Spleen (tissue), 11 donors: ENCODE results near the gene THSD4. TPM values are rescaled to one million over a fixed set of nuclear protein-coding genes. Genes with fewer than 3 reads are reported as not detected.

Experiments
- DNase-seq: peaks from one replicate; pipeline ENCODE4 v3.0.0-alpha.2; 2020
- H3K27ac ChIP-seq, 8 donors: fragments of 200-600 bp; sonication (generic) in 7 of 8; 1 replicate in 4 of 8; 2 replicates in 4 of 8; pipeline versions ENCODE4 v1.5.0 to v1.8.0; 2016 to 2021; ENCODE audit warnings: inconsistent platforms in 4 of 8, mild to moderate bottlenecking in 4 of 8, moderate library complexity in 1 of 8
- H3K27me3 ChIP-seq, 7 donors: fragments of 200-600 bp; sonication (generic) in 6 of 7; replicated peaks in 1 of 7; 1 replicate in 4 of 7; 2 replicates in 3 of 7; pipeline versions ENCODE4 v1.5.0 to v1.8.0; 2016 to 2021; ENCODE audit warnings: inconsistent platforms in 3 of 7, mild to moderate bottlenecking in 1 of 7
- H3K36me3 ChIP-seq, 6 donors: fragments of 200-600 bp; sonication (generic) in 5 of 6; 1 replicate in 4 of 6; 2 replicates in 2 of 6; pipeline versions ENCODE4 v1.5.0 to v1.8.0; 2016 to 2021; ENCODE audit warnings: inconsistent platforms in 2 of 6
- H3K4me1 ChIP-seq, 6 donors: fragments of 200-600 bp; sonication (generic) in 5 of 6; 1 replicate in 3 of 6; 2 replicates in 3 of 6; pipeline versions ENCODE4 v1.5.0 to v1.8.0; 2016 to 2021; ENCODE audit warnings: inconsistent platforms in 3 of 6
- H3K4me3 ChIP-seq, 8 donors: fragments of 200-600 bp; sonication (generic) in 7 of 8; 1 replicate in 4 of 8; 2 replicates in 4 of 8; pipeline versions ENCODE4 v1.5.0 to v1.8.0; 2016 to 2021; ENCODE audit warnings: inconsistent platforms in 4 of 8, mild to moderate bottlenecking in 4 of 8, moderate library complexity in 2 of 8
- H3K9me3 ChIP-seq, 8 donors: fragments of 200-600 bp; sonication (generic) in 7 of 8; 1 replicate in 4 of 8; 2 replicates in 4 of 8; pipeline versions ENCODE4 v1.5.0 to v1.8.0; 2016 to 2021; ENCODE audit warnings: inconsistent platforms in 4 of 8
- POLR2A ChIP-seq, 3 donors: fragments of 450-650 bp; IDR thresholded peaks; one replicate each; pipeline ENCODE4 v1.5.1; 2017; ENCODE audit warnings: antibody characterized with exemption in 3 of 3, mild to moderate bottlenecking in 1 of 3
- POLR2AphosphoS5 ChIP-seq, 3 donors: sonication (generic); formaldehyde crosslinking; IDR thresholded peaks; one replicate each; pipeline ENCODE4 v1.5.1; 2017; ENCODE audit warnings: antibody characterized with exemption in 3 of 3
- WGBS, 5 donors: extraction: QIAGEN DNeasy Blood & Tissue Kit in 3 of 5; methylation state at CpG; one replicate each; pipeline versions ENCODE4 v1.1.5 to v1.1.7; 2013 to 2018; 5-methylcytosine and 5-hydroxymethylcytosine counted together
- intact Hi-C: fragments of 100-400 bp; cut with DNase I; formaldehyde crosslinking; loops from one replicate; pipeline ENCODE4 v1.15.0; 2023; ENCODE audit warnings: low total_unique reads
- polyA plus RNA-seq, 3 donors: library from polyadenylated mRNA; stranded (reverse); fragments of 200-250 nt; gene quantifications; one replicate each; pipeline ENCODE4 v1.2.1, GENCODE V29; 2013
- total RNA-seq, 7 donors: library from RNA; depleted of rRNA in 3 of 7; stranded (reverse); fragments of >200 nt in 3 of 7; fragmentation: NEBNext Ultra II Directional in 4 of 7; extraction: Animal tissue kit (Norgen Biotek cat#: 25700) in 4 of 7; gene quantifications; one replicate each; pipeline versions ENCODE4 v1.1.0 to v1.2.1, GENCODE V29; 2016 to 2021
- TF ChIP-seq, protein P1 (sequence below), 11 experiments: fragments of 200-600 bp in 7 of 11; fragments of 450-650 bp in 4 of 11; sonication (generic) in 4 of 11; IDR thresholded peaks in 8 of 11; conservative IDR thresholded peaks in 3 of 11; 1 replicate in 7 of 11; 2 replicates in 4 of 11; pipeline versions ENCODE4 v1.4.0 to v1.8.0; 2016 to 2021; ENCODE audit warnings: antibody characterized with exemption in 11 of 11, inconsistent platforms in 4 of 11, mild to moderate bottlenecking in 1 of 11
- donor health status: healthy with polysubstance abuse.
- donor health status: DM: no; HTN: no; CAD: no; lungs with moderate emphysema.
- donor health status: DM: no; HTN: no; CAD: no.
- donor health status: Bipolar disorder and iron deficiency.
- donor health status: healthy.
- donor health status: DM: no; HTN: no; CAD: no.
- donor health status: DM: yes; HTN: yes; CAD: no.

THSD4 gene
- total and polyA plus RNA-seq, 10 donors, result 0.29 to 11.3 (median 3.4) TPM

DNA sequence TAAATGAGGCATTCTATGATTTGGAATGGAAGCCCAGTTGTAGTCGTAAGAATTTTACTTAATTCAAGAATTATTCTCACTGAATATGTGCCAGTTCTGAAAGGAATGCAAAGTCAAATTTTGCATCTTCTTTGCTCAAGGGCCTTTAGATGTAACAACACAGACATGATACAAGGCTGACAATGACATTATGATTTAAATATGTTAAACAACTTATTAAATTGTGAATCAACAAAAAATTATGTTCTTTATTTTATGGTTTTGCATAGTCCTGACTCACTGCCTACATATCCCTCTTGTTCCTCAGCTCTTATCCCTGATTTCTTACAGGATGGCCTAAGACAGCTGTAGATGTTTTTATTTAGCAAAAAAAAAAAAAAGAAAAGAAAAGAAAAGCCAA is 524.2 kb downstream of the THSD4 start:
- 87 to 95% (median 93%) methylated on average over 1 of the region's 1 CpG for WGBS, 5 donors
- Histone ChIP-seq H3K4me1 (no peaks in the 10 kb centered on the region), H3K4me3 (no peak overlapping the region), H3K27me3 (peaks cover 0 to 6% (median 0%) of the 10 kb centered on the region in 7 donors), H3K36me3 (no peaks in the 10 kb centered on the region), H3K9me3 (peaks cover 0 to under 1% (median 0%) of the 10 kb centered on the region in 8 donors), H3K27ac (no peak overlapping the region)
- intact Hi-C loops, result no loop called here
- TF ChIP-seq, protein P1, sequence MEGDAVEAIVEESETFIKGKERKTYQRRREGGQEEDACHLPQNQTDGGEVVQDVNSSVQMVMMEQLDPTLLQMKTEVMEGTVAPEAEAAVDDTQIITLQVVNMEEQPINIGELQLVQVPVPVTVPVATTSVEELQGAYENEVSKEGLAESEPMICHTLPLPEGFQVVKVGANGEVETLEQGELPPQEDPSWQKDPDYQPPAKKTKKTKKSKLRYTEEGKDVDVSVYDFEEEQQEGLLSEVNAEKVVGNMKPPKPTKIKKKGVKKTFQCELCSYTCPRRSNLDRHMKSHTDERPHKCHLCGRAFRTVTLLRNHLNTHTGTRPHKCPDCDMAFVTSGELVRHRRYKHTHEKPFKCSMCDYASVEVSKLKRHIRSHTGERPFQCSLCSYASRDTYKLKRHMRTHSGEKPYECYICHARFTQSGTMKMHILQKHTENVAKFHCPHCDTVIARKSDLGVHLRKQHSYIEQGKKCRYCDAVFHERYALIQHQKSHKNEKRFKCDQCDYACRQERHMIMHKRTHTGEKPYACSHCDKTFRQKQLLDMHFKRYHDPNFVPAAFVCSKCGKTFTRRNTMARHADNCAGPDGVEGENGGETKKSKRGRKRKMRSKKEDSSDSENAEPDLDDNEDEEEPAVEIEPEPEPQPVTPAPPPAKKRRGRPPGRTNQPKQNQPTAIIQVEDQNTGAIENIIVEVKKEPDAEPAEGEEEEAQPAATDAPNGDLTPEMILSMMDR (IDR thresholded peaks at IDR 0.05 in 8 of 11, conservative IDR thresholded peaks at IDR 0.05 in 3 of 11), result no peak
- TF ChIP-seq POLR2AphosphoS5 (IDR thresholded peaks at IDR 0.05) (no peak), POLR2A (IDR thresholded peaks at IDR 0.05) (no peak)
- DNase-seq, result no peak

DNA sequence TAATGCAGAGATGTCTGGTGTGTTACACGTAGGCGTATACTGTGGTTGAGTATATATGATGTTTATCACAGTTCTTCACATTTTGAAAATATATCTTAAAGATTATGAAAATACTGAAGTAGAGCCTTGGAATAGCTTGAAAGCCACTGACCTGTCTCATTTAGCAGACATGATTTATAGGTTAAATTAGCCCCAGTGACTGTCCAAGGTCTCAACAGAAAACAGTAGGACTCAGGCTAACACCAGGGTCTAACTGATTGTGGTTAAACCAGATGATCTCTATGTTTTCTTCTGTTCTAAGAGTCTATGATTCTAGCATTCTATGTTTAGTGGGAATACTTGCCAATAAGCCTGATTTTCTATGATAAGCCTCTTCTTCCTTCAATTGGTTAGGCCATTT is 528.6 kb downstream of the THSD4 start:
- Histone ChIP-seq H3K27me3 (peaks cover 0 to 6% (median 0%) of the 10 kb centered on the region in 7 donors), H3K36me3 (no peaks in the 10 kb centered on the region), H3K4me3 (no peak overlapping the region), H3K9me3 (peaks cover 0 to 12% (median 6%) of the 10 kb centered on the region in 8 donors), H3K27ac (no peak overlapping the region), H3K4me1 (no peaks in the 10 kb centered on the region)
- TF ChIP-seq POLR2AphosphoS5 (IDR thresholded peaks at IDR 0.05), result no peak
- TF ChIP-seq POLR2A (IDR thresholded peaks at IDR 0.05), result no peak
- TF ChIP-seq, protein P1 (IDR thresholded peaks at IDR 0.05 in 8 of 11, conservative IDR thresholded peaks at IDR 0.05 in 3 of 11), result no peak
- 92 to 99% (median 95%) methylated on average over 2 of the region's 2 CpGs for WGBS, 5 donors
- intact Hi-C loops, result no loop called here
- no peak for DNase-seq

DNA sequence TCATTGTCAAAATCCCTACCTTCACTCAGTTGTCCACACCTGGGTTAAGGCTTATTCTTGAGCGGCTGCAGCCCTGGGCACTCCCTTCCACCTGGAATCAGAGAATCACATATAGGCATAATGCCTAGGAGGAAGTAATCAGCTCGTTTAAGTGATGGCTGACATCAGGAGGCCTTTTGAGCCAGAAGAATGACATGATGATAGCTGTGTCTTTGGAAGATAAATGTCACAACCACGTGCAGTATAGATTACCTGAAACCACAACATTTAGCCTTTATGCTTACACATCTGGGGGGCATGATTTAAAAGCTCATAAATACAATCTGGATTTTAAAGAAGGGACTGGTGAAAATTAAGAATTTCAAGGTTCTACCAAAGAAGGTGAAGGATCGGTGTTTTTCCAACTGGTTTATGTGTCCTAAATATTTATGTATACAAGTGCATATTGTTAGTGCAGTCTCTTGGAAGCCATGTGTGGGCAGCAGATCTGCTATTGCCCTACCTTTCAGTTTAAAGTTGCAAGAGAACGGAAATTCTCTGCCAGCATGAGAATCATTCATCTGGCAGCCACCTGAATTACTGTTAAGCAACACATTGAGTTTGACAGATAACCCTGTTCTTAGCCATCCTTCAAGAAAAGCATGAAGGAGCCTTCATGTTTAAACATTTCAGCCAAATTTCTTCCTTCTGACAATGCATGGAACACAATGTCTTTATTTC is 531.7 kb downstream of the THSD4 start:
- H3K9me3 ChIP-seq, result peaks cover 0 to 12% (median 6%) of the 10 kb centered on the region in 8 donors
- DNase-seq, result no peak
- H3K4me1 ChIP-seq, result no peaks in the 10 kb centered on the region
- intact Hi-C loops, result no loop called here
- H3K4me3 ChIP-seq, result no peak overlapping the region
- no peaks in the 10 kb centered on the region for H3K27me3 ChIP-seq
- no peak overlapping the region for H3K27ac ChIP-seq
- 66 to 76% (median 71%) methylated on average over 5 of the region's 5 CpGs for WGBS, 5 donors
- TF ChIP-seq POLR2AphosphoS5 (IDR thresholded peaks at IDR 0.05), result no peak
- H3K36me3 ChIP-seq, result no peaks in the 10 kb centered on the region

DNA sequence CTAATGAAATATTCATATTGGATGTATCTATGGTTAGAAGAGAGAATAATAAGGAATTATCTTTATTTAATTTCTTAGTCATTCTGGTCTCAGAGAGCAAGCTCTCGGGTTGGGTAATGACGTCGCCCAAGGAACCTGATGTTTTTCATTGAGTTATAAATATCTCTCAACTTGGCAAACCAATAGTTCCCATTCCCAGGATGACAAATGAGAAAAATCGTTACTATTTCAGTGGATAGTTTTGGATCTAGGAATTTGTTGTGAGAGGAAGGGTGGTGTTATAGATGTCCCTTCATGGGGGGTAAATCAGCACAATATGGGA is 532.2 kb downstream of the THSD4 start:
- TF ChIP-seq POLR2A (IDR thresholded peaks at IDR 0.05), result no peak
- TF ChIP-seq, protein P1 (IDR thresholded peaks at IDR 0.05 in 8 of 11, conservative IDR thresholded peaks at IDR 0.05 in 3 of 11), result no peak
- TF ChIP-seq POLR2AphosphoS5 (IDR thresholded peaks at IDR 0.05), result no peak
- Histone ChIP-seq H3K36me3 (no peaks in the 10 kb centered on the region), H3K27me3 (no peaks in the 10 kb centered on the region), H3K4me1 (no peaks in the 10 kb centered on the region), H3K9me3 (peaks cover 0 to 12% (median 6%) of the 10 kb centered on the region in 8 donors), H3K27ac (no peak overlapping the region), H3K4me3 (no peak overlapping the region)
- DNase-seq, result no peak
- WGBS, 5 donors, result 85 to 94% (median 91%) methylated on average over 4 of the region's 4 CpGs
- intact Hi-C loops, result no loop called here
